GM19324 (cell line): ENCODE measurements around the gene SLC16A8.
"Not testable (repeated sequence)": the region's sequence is repeated elsewhere in the genome, so short reads cannot be mapped to it uniquely, and the experiment has no call there.

Experiments used
- ATAC-seq: cut with Tn5 transposase; IDR thresholded peaks from one replicate; pipeline ENCODE4 v1.9.1; 2021; ENCODE audit warnings: mild to moderate bottlenecking, moderate library complexity; ENCODE audit not compliant: unreplicated experiment, low FRiP score

SLC16A8 gene

GRCh38 chr22:38083931-38084631 is at the start of gene SLC16A8:
SLC16A8 (minus strand) TSS chr22:38084184; CDS start chr22:38082873, 1,311 bp downstream.
- no peak for ATAC-seq

- no peak for ATAC-seq
These were observed 49.3 kb upstream of the SLC16A8 start for GRCh38 chr22:38133331-38133730.

GRCh38 chr22:38132794-38133193 is 48.8 kb upstream of the SLC16A8 start:
- ATAC-seq: no peak

GRCh38 chr22:38132136-38132535 is 48.2 kb upstream of the SLC16A8 start:
- ATAC-seq: no peak

GRCh38 chr22:38131399-38131798 is 47.4 kb upstream of the SLC16A8 start:
- ATAC-seq: no peak

GRCh38 chr22:38129856-38130255 is 45.9 kb upstream of the SLC16A8 start:
- no peak for ATAC-seq

GRCh38 chr22:38129021-38129420 is 45.0 kb upstream of the SLC16A8 start:
- no peak for ATAC-seq

GRCh38 chr22:38127869-38128268 is 43.9 kb upstream of the SLC16A8 start:
- no peak for ATAC-seq

GRCh38 chr22:38126928-38127668 is 43.1 kb upstream of the SLC16A8 start:
- no peak for ATAC-seq

- ATAC-seq: no peak
These were observed 41.8 kb upstream of the SLC16A8 start for GRCh38 chr22:38125751-38126201.

GRCh38 chr22:38125038-38125610 is 41.1 kb upstream of the SLC16A8 start:
- ATAC-seq: no peak

GRCh38 chr22:38124236-38124974 is 40.4 kb upstream of the SLC16A8 start:
- ATAC-seq: no peak

GRCh38 chr22:38122616-38123015 is 38.6 kb upstream of the SLC16A8 start:
- no peak for ATAC-seq

GRCh38 chr22:38120359-38121110 is 36.6 kb upstream of the SLC16A8 start:
- no peak for ATAC-seq

GRCh38 chr22:38118747-38119146 is 34.8 kb upstream of the SLC16A8 start:
- ATAC-seq: not testable (repeated sequence)

- ATAC-seq: no peak
These were observed 34.2 kb upstream of the SLC16A8 start for GRCh38 chr22:38118182-38118581.

GRCh38 chr22:38117556-38117955 is 33.6 kb upstream of the SLC16A8 start:
- ATAC-seq: not testable (repeated sequence)

- ATAC-seq: no peak
These were observed 31.6 kb upstream of the SLC16A8 start for GRCh38 chr22:38115423-38116205.
